Natural killer cell (primary cell): Measurements from ENCODE around the gene ZBTB12. TPM values are rescaled to one million over a fixed set of nuclear protein-coding genes. Genes with fewer than 3 reads are reported as not detected.

ENCODE experiments used
- ATAC-seq, 3 donors: fragments of 150-1000 bp in 2 of 3; fragments of 200-7000 bp in 1 of 3; cut with Tn5 transposase; 1 replicate in 1 of 3; 2 replicates in 2 of 3; pipeline ENCODE4 v1.10.0; 2021; ENCODE audit warnings: mild to moderate bottlenecking in 2 of 3, moderate library complexity in 2 of 3
- DNase-seq, 2 donors: peaks; one replicate each; pipeline versions ENCODE4 v3.0.0 to v3.0.0-alpha.2; 2013 to 2021; ENCODE audit warnings: mixed read lengths in 1 of 2
- H3K27ac ChIP-seq: one replicate; pipeline ENCODE4 v1.5.1; 2013; ENCODE audit warnings: mild to moderate bottlenecking, low read length
- H3K27me3 ChIP-seq: one replicate; pipeline ENCODE4 v1.6.1; 2013; ENCODE audit warnings: low read length; ENCODE audit not compliant: control insufficient read depth, insufficient read depth
- H3K36me3 ChIP-seq: one replicate; pipeline ENCODE4 v1.6.1; 2013; ENCODE audit warnings: low read length; ENCODE audit not compliant: control insufficient read depth, insufficient read depth
- H3K4me1 ChIP-seq: one replicate; pipeline ENCODE4 v1.6.1; 2013; ENCODE audit warnings: low read length; ENCODE audit not compliant: control insufficient read depth, insufficient read depth
- H3K4me3 ChIP-seq: one replicate; pipeline ENCODE4 v1.5.1; 2013; ENCODE audit warnings: low read length
- H3K9me3 ChIP-seq: one replicate; pipeline ENCODE4 v1.6.1; 2013; ENCODE audit warnings: low read length; ENCODE audit not compliant: control insufficient read depth, insufficient read depth
- H3K27ac Mint-ChIP-seq, 2 donors: one replicate each; pipeline ENCODE4 v1.8.0; 2022; ENCODE audit warnings: mild to moderate bottlenecking in 2 of 2, mixed read lengths in 2 of 2, moderate library complexity in 1 of 2
- H3K27me3 Mint-ChIP-seq, 2 donors: one replicate each; pipeline ENCODE4 v1.8.0; 2022; ENCODE audit warnings: low read depth in 2 of 2, mixed read lengths in 2 of 2
- H3K36me3 Mint-ChIP-seq: one replicate; pipeline ENCODE4 v1.8.0; 2022; ENCODE audit warnings: mixed read lengths
- H3K4me1 Mint-ChIP-seq, 2 donors: one replicate each; pipeline ENCODE4 v1.8.0; 2022; ENCODE audit warnings: mixed read lengths in 2 of 2
- H3K4me3 Mint-ChIP-seq: one replicate; pipeline ENCODE4 v1.8.0; 2022; ENCODE audit warnings: mild to moderate bottlenecking, moderate library complexity, mixed read lengths
- H3K9me3 Mint-ChIP-seq, 2 donors: one replicate each; pipeline ENCODE4 v1.8.0; 2022; ENCODE audit warnings: mixed read lengths in 2 of 2
- CTCF ChIP-seq: fragments of 200-600 bp; IDR thresholded peaks from one replicate; pipeline ENCODE4 v1.8.0; 2022; ENCODE audit warnings: antibody characterized with exemption
- WGBS: methylation state at CpG from one replicate; pipeline ENCODE4 v1.1.7; 2013; ENCODE audit warnings: missing lambda C conversion rate; ENCODE audit not compliant: insufficient coverage; 5-methylcytosine and 5-hydroxymethylcytosine counted together
- intact Hi-C: fragments of 100-400 bp; cut with micrococcal nuclease; formaldehyde crosslinking; loops from one replicate; pipeline ENCODE4 v1.14.2; 2022
- total RNA-seq, 4 donors: library from RNA; stranded (reverse); fragments of 120-200 nt in 1 of 4; gene quantifications; one replicate each; pipeline versions ENCODE4 v1.2.3 to v1.2.4, GENCODE V29; 2013 to 2022

ZBTB12 gene
- total RNA-seq, 3 donors from 2014 or later (not counting 1 experiment from before 2014, with no cell fraction given) = 0.54 to 0.77 (median 0.63) TPM

GRCh38 chr6:31948306-31948705 is 46.4 kb upstream of the ZBTB12 start:
- H3K36me3 ChIP-seq = peaks cover 12% of the 10 kb centered on the region
- H3K27ac Mint-ChIP-seq = no peak overlapping the region
- no peak for DNase-seq

GRCh38 chr6:31947864-31948263 is 46.0 kb upstream of the ZBTB12 start:
- Mint-ChIP-seq H3K9me3 (no peaks in the 10 kb centered on the region), H3K27ac (no peak overlapping the region), H3K4me3 (no peak overlapping the region), H3K27me3 (peaks cover 9 to 14% of the 10 kb centered on the region in 2 donors), H3K36me3 (no peaks in the 10 kb centered on the region), H3K4me1 (peaks cover 0 to 8% of the 10 kb centered on the region in 2 donors)
- Histone ChIP-seq H3K36me3 (peaks cover 8% of the 10 kb centered on the region), H3K27me3 (peaks cover 3% of the 10 kb centered on the region), H3K9me3 (no peaks in the 10 kb centered on the region), H3K4me1 (no peaks in the 10 kb centered on the region), H3K27ac (no peak overlapping the region), H3K4me3 (no peak overlapping the region)
- ATAC-seq = no peak
- intact Hi-C loops = no loop called here
- no peak for DNase-seq
- 90% methylated on average over 4 of the region's 4 CpGs for whole genome bisulfite sequencing
- no peak for TF ChIP-seq CTCF

More at GRCh38 chr6:31948306-31948705, 46.4 kb upstream of the ZBTB12 start:
- Mint-ChIP-seq H3K36me3 (no peaks in the 10 kb centered on the region), H3K9me3 (no peaks in the 10 kb centered on the region), H3K4me3 (no peak overlapping the region), H3K27me3 (peaks cover 9 to 14% of the 10 kb centered on the region in 2 donors), H3K4me1 (peaks cover 0 to 8% of the 10 kb centered on the region in 2 donors)
- WGBS = 78% methylated on average over 5 of the region's 5 CpGs
- H3K4me1 ChIP-seq = no peaks in the 10 kb centered on the region
- H3K9me3 ChIP-seq = no peaks in the 10 kb centered on the region
- intact Hi-C loops = no loop called here
- peaks cover under 1% of the 10 kb centered on the region for H3K27me3 ChIP-seq
- TF ChIP-seq CTCF = no peak
- no peak for ATAC-seq
- H3K4me3 ChIP-seq = no peak overlapping the region
- H3K27ac ChIP-seq = no peak overlapping the region

- Mint-ChIP-seq H3K4me1 (peaks cover 0 to 8% of the 10 kb centered on the region in 2 donors), H3K27me3 (peaks cover 14 to 15% of the 10 kb centered on the region in 2 donors)
- 88% methylated on average over 24 of the region's 24 CpGs for WGBS
These were observed 45.3 kb upstream of the ZBTB12 start for GRCh38 chr6:31947070-31947675.

More at GRCh38 chr6:31947070-31947675, 45.3 kb upstream of the ZBTB12 start:
- no peak for ATAC-seq
- H3K27ac Mint-ChIP-seq = no peak overlapping the region
- H3K27ac ChIP-seq = no peak overlapping the region
- H3K4me1 ChIP-seq = no peaks in the 10 kb centered on the region
- H3K9me3 Mint-ChIP-seq = no peaks in the 10 kb centered on the region
- H3K36me3 Mint-ChIP-seq = no peaks in the 10 kb centered on the region
- no peak overlapping the region for H3K4me3 ChIP-seq
- TF ChIP-seq CTCF = no peak
- H3K36me3 ChIP-seq = peaks cover 4% of the 10 kb centered on the region
- H3K27me3 ChIP-seq = peaks cover 3% of the 10 kb centered on the region
- intact Hi-C loops = no loop called here
- no peak for DNase-seq
- H3K4me3 Mint-ChIP-seq = no peak overlapping the region
- no peaks in the 10 kb centered on the region for H3K9me3 ChIP-seq
